Large intestine (tissue), 3 donors: ENCODE measurements around the gene FKBP3. TPM values are rescaled to one million over a fixed set of nuclear protein-coding genes. Genes with fewer than 3 reads are reported as not detected.

ENCODE experiments used
- DNase-seq, 2 donors: peaks; one replicate each; pipeline versions ENCODE4 v3.0.0 to v3.0.0-alpha.2; 2013
- H3K27ac ChIP-seq: one replicate; pipeline ENCODE4 v1.5.1; 2013; ENCODE audit warnings: low read length
- H3K27me3 ChIP-seq: 2 replicates; pipeline ENCODE4 v1.6.1; 2013; ENCODE audit warnings: low read length; ENCODE audit not compliant: control insufficient read depth, insufficient read depth
- H3K36me3 ChIP-seq: 2 replicates; pipeline ENCODE4 v1.6.1; 2013; ENCODE audit warnings: low read length; ENCODE audit not compliant: control insufficient read depth, insufficient read depth
- H3K4me1 ChIP-seq: one replicate; pipeline ENCODE4 v1.6.1; 2013; ENCODE audit warnings: low read length; ENCODE audit not compliant: control insufficient read depth, insufficient read depth
- H3K4me3 ChIP-seq: one replicate; pipeline ENCODE4 v1.5.1; 2013; ENCODE audit warnings: low read length
- H3K9me3 ChIP-seq: one replicate; pipeline ENCODE4 v1.6.1; 2013; ENCODE audit warnings: mild to moderate bottlenecking, low read depth, low read length, moderate library complexity; ENCODE audit not compliant: control insufficient read depth
- WGBS: methylation state at CpG from one replicate; pipeline ENCODE4 v1.1.5; 2013; ENCODE audit warnings: low lambda C conversion rate; ENCODE audit not compliant: insufficient coverage; 5-methylcytosine and 5-hydroxymethylcytosine counted together
- polyA plus RNA-seq: library from polyadenylated mRNA; unstranded; fragments of 120-200 nt; gene quantifications from one replicate; pipeline ENCODE4 v1.2.1, GENCODE V29; 2013

Gene FKBP3
- polyA plus RNA-seq, 1 donor, result 92.4 TPM

DNA sequence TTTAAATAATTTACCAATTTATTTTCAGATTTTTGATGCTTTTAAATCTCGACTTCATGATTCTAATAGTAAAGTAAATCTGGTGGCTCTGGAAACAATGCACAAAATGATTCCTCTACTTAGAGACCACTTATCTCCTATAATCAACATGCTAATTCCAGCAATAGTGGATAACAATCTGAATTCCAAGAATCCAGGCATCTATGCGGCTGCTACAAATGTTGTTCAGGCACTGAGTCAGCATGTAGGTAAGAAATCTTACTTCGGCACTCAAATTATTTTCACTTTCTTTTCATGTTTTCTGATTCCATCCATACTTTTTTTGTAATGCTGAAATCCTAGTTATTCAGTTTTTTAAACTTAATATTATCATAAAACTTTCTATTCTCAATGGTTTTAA, 65.9 kb downstream of the FKBP3 start:
- H3K9me3 ChIP-seq, result no peaks in the 10 kb centered on the region
- no peaks in the 10 kb centered on the region for H3K4me1 ChIP-seq
- no peak overlapping the region for H3K4me3 ChIP-seq
- peaks cover 16% of the 10 kb centered on the region for H3K36me3 ChIP-seq
- H3K27me3 ChIP-seq, result no peaks in the 10 kb centered on the region
- no peak for DNase-seq
- H3K27ac ChIP-seq, result no peak overlapping the region
- WGBS, result 88% methylated on average over 1 of the region's 3 CpGs

DNA sequence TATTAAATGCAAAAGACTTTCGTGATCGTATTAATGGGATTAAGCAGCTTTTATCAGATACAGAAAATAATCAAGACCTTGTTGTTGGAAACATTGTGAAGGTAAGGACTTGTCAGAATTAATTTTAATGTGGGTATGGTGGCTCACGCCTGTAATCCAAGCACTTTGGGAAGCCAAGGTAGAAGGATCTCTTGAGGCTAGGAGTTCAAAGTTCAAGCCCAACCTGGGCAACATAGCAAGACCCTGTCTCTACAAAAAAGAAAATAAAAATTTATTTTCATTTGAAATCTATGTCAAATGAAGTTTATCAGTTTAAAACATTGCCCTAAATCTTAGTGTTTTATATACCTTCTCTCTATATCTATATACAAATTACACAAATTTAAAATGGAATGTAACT, 67.6 kb downstream of the FKBP3 start:
- H3K27ac ChIP-seq, result no peak overlapping the region

DNA sequence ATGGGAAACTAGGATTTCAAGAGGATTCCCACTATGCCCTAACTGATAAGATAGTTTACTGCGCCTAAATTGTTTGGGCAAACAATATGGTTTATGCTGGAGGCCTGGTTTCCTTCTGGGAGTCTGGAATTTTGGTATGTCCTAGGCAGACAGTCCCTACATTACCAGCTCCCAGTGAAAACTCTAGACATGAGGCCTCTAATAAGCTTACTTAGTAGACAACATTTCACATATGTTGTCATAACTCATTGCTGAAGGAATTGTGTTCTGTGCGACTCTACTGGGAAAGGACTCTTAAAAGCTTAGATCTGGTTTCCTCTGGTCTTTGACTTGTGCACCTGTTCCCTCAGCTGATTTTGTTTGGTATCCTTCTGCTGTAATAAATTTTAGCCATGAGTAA, 68.3 kb downstream of the FKBP3 start:
- WGBS, result no CpG with 5 or more reads among the region's 2 CpGs
- H3K27me3 ChIP-seq, result no peaks in the 10 kb centered on the region
- H3K4me3 ChIP-seq, result no peak overlapping the region
- H3K9me3 ChIP-seq, result no peaks in the 10 kb centered on the region
- no peaks in the 10 kb centered on the region for H3K4me1 ChIP-seq
- H3K27ac ChIP-seq, result no peak overlapping the region
- no peak for DNase-seq
- peaks cover 16% of the 10 kb centered on the region for H3K36me3 ChIP-seq

More for the DNA sequence above, 67.6 kb downstream of the FKBP3 start:
- no peaks in the 10 kb centered on the region for H3K9me3 ChIP-seq
- H3K36me3 ChIP-seq, result peaks cover 16% of the 10 kb centered on the region
- WGBS, result 100% methylated on average over 2 of the region's 3 CpGs
- no peak overlapping the region for H3K4me3 ChIP-seq
- no peaks in the 10 kb centered on the region for H3K27me3 ChIP-seq
- DNase-seq, result no peak
- no peaks in the 10 kb centered on the region for H3K4me1 ChIP-seq

Other genes with a start within 250 kb of the FKBP3 start
- gene KLHL28, start 172.5 kb downstream of the FKBP3 start, polyA plus RNA-seq, result 15.1 TPM
- gene TOGARAM1, start 172.3 kb downstream of the FKBP3 start, polyA plus RNA-seq, result 20.3 TPM
- 69.0 TPM for gene PRPF39, start 50.4 kb downstream of the FKBP3 start, polyA plus RNA-seq
- 3.7 TPM for gene FANCM, start 1.4 kb upstream of the FKBP3 start, polyA plus RNA-seq
- gene MIS18BP1, start 118.7 kb upstream of the FKBP3 start, polyA plus RNA-seq, result 29.8 TPM